Smooth muscle cell of trachea (primary cell): ENCODE data around the gene IGSF9. TPM values are rescaled to one million over a fixed set of nuclear protein-coding genes. Genes with fewer than 3 reads are reported as not detected.

Experiments
- total RNA-seq: library from RNA; depleted of rRNA; stranded (reverse); fragments of >200 nt; gene quantifications from 2 replicates; pipeline ENCODE4 v1.2.1, GENCODE V29; 2014

IGSF9 gene, protein sequence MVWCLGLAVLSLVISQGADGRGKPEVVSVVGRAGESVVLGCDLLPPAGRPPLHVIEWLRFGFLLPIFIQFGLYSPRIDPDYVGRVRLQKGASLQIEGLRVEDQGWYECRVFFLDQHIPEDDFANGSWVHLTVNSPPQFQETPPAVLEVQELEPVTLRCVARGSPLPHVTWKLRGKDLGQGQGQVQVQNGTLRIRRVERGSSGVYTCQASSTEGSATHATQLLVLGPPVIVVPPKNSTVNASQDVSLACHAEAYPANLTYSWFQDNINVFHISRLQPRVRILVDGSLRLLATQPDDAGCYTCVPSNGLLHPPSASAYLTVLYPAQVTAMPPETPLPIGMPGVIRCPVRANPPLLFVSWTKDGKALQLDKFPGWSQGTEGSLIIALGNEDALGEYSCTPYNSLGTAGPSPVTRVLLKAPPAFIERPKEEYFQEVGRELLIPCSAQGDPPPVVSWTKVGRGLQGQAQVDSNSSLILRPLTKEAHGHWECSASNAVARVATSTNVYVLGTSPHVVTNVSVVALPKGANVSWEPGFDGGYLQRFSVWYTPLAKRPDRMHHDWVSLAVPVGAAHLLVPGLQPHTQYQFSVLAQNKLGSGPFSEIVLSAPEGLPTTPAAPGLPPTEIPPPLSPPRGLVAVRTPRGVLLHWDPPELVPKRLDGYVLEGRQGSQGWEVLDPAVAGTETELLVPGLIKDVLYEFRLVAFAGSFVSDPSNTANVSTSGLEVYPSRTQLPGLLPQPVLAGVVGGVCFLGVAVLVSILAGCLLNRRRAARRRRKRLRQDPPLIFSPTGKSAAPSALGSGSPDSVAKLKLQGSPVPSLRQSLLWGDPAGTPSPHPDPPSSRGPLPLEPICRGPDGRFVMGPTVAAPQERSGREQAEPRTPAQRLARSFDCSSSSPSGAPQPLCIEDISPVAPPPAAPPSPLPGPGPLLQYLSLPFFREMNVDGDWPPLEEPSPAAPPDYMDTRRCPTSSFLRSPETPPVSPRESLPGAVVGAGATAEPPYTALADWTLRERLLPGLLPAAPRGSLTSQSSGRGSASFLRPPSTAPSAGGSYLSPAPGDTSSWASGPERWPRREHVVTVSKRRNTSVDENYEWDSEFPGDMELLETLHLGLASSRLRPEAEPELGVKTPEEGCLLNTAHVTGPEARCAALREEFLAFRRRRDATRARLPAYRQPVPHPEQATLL
- not detected in 2 replicates for total RNA-seq

GRCh38 chr1:159945483-159946241 lies at the start of gene IGSF9:
IGSF9 (minus strand) TSS chr1:159945613; CDS start chr1:159943454, 2,159 bp downstream.

DNA sequence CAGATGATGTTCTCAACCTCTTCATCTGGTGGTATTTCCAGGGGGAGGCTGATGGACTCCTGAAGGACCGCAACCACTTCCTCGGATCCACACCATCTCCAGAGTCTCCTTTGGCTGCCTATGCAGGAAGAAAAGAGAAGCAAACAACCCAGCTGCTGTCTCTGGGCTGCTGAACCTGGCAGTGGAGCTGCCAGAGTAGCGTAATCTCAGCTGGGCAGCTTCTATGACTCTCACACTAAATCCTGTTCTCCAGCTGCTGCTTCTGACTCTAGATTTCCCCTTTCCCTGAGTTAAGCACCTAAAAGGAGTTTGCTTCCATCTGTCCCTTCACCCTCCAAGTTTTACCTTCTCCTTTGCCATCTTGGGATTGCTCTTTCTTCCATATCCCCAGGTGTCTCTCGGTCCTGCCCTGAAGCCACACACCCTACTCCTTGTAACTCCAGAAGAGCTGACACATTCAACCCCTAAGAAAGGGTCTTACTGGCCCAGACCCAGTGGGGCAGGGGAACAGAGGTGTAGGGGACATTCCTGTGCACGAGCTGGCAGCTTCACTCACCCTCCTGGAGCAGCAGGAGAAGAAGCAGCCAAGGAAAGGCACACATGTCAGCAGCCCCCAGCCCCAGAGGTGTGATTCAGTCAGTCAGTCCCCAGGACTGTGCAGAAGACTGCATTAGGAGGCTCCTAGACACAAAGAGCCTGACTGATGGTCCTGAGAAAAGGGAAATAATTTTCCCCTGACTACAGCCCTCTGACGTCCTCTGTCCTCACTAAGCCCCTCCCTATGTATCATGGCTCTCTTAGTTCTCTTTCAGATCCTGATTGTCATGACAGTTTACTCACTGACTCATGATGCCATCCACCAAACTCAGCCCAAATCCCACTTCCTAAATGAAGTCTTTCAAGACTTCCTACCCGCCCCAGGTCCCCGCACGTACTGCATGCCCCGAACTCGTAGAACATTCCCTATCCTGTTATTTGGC lies 8.4 kb upstream of the IGSF9 start, which contains the start of gene SLAMF9:
Gene SLAMF9 (minus strand): TSS at position 702 of the 980 bp plus-strand sequence. CDS start 100 bp downstream, at position 602.

GRCh38 chr1:159924791-159925718 lies 20.4 kb downstream of the IGSF9 start, which contains the start of gene TAGLN2:
TAGLN2 (minus strand) TSS chr1:159925507; CDS start chr1:159920509, 4,998 bp downstream.

DNA sequence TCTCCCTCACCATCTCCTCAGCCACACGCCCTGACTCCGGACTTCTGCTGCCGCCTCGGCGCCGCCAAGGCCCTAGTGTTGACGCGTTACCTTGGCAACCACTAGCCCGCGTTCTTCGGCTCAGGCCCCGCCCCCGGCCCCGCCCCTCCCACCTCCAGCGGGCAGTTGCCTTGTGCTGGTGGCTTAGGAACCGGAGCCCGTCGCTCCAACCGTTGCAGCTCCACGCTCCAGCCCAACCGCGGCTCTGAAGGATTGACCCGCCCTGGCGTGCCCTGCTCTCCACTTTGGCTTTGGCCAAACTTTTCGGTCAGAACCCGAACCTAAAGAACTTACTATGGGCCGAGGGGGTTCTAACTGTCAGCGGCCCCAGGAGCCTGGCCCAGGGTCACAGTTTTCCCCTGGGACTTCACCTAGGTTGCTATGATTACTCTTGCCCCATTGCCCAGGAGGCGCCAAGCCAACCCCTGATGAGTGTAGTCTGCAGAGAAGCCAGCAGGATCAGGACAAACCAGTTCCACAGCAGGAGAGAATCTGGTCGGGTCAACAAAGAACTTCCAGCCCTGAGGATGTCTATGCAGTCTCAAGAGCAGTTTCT lies 45.2 kb downstream of the IGSF9 start, which contains the start of gene CFAP45:
Gene CFAP45 (minus strand): TSS at position 80 of the 595 bp plus-strand sequence. CDS start 67 bp downstream, at position 13.

Other genes starting within 250 kb of the IGSF9 start
- gene CRP, start 231.0 kb downstream of the IGSF9 start, total RNA-seq = not detected in 2 replicates
- 10.4 and 18.2 TPM in 2 replicates for gene DUSP23, start 164.7 kb downstream of the IGSF9 start, total RNA-seq
- gene FCRL6, start 143.3 kb downstream of the IGSF9 start, total RNA-seq = not detected in 2 replicates
- not detected in 2 replicates for gene SLAMF8, start 118.7 kb downstream of the IGSF9 start, total RNA-seq
- 0.15 and 0.17 TPM in 2 replicates for gene VSIG8, start 83.0 kb downstream of the IGSF9 start, total RNA-seq
- gene CFAP45, start 45.4 kb downstream of the IGSF9 start, total RNA-seq = 1.0 and 1.3 TPM in 2 replicates
- 318 and 504 TPM in 2 replicates for gene TAGLN2, start 20.1 kb downstream of the IGSF9 start, total RNA-seq
- 0.33 TPM in 1 of 2 replicates, not detected in the other for gene SLAMF9, start 8.6 kb upstream of the IGSF9 start, total RNA-seq
- gene PIGM, start 86.4 kb upstream of the IGSF9 start, total RNA-seq = 4.3 and 4.9 TPM in 2 replicates
- under 0.01 TPM in 1 of 2 replicates, not detected in the other for gene KCNJ10, start 124.5 kb upstream of the IGSF9 start, total RNA-seq
- gene KCNJ9, start 135.9 kb upstream of the IGSF9 start, total RNA-seq = under 0.01 TPM in 1 of 2 replicates, not detected in the other
- gene IGSF8, start 153.0 kb upstream of the IGSF9 start, total RNA-seq = 16.0 and 38.5 TPM in 2 replicates
- gene ATP1A2, start 170.1 kb upstream of the IGSF9 start, total RNA-seq = 0.58 and 5.8 TPM in 2 replicates
- not detected in 2 replicates for gene ATP1A4, start 206.0 kb upstream of the IGSF9 start, total RNA-seq
- gene CASQ1, start 245.0 kb upstream of the IGSF9 start, total RNA-seq = 0.83 TPM in 1 of 2 replicates, not detected in the other